NCI-H82 (cell line): ENCODE measurements around the gene CCNB1IP1.
"Not testable (repeated sequence)": the region's sequence is repeated elsewhere in the genome, so short reads cannot be mapped to it uniquely, and the experiment has no call there.

ENCODE experiments used
- DNase-seq: peaks from one replicate; lab custom pipeline; 2025; lab: John Stamatoyannopoulos, UW

CCNB1IP1 gene

GRCh38 chr14:20332788-20333493, at the start of gene CCNB1IP1:
Gene CCNB1IP1, minus strand, starts transcription at chr14:20333279. Its CDS starts 16,756 bp downstream, at chr14:20316523.
- peak; percentile 94 for DNase-seq

DNA sequence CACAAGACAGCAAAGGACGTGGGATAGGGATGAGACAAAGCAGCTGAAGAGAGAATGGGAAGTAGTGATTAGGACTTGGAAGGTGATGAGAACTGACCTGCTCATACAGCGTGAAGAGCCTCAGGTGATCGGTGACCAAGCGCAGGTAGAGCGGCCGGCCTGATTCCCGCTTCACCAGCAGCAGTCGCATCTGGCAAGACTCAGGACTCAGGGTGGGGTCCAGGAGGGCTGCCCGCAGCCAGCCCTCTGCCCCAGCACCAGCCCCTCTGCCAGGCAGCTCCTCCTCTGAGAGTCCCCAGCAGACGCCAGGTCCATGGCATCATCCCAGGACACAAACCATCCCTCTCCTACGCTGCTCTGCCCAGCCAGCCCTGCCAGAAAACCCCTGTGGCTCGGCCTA, 49.4 kb upstream of the CCNB1IP1 start:
- no peak for DNase-seq

DNA sequence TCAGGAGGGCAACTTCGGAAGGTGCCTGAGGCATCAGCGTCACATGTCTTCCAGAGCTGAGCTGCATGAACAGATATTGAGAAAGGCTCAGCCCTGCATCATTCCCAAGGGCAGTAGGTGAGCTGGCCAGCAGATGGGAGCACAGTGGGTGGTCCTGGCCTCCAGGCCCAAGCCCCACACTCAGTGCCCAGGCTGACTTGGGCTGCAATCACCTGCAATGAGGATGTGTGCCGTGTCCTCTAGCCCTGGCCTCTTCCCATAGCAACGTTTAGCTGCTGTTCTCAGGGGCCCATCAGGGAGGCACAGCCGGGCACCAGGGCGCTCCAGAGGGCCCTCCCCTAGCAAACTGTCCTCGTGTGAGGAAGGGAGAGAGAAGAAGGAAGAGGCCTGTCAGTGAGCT, 48.3 kb upstream of the CCNB1IP1 start:
- DNase-seq: no peak

DNA sequence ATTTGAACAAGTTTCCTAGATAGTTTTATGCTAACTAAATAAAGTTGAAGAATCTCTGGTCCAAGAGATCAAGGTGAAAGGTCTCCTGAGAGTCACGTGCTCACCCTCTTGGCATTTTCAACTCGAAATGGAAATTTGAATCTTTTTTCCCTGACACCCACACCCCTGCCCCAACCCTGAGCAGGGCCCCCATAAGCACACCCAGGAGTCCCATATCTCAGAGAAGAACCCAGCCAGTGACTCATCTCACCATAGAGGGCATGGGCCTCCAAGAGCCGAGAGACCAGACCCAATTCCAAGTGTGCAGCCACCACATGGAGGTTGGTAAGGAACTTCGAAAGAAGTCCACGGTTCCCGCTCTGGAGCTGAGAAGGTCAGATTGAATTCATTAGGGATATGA, 47.6 kb upstream of the CCNB1IP1 start:
- DNase-seq: no peak

DNA sequence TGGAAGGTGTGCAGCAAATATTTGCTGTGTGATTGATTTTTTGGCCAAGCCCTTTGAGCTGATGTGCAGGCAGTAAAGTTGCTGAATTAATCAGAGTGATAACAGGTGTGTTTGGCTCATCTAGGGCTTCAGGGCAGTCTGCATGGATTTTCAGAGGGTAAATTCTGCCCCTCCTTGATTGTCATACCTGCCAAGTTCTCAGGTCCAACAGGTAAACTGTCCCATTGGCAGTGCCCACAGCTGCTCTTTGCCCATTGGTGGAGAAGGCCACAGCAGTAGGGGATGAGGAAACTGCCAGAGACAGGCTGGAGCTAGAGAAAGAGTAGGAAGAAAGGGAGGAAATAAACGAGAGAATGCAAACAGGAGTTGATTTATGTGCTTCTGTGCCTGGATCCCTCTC, 46.7 kb upstream of the CCNB1IP1 start:
- DNase-seq: no peak

DNA sequence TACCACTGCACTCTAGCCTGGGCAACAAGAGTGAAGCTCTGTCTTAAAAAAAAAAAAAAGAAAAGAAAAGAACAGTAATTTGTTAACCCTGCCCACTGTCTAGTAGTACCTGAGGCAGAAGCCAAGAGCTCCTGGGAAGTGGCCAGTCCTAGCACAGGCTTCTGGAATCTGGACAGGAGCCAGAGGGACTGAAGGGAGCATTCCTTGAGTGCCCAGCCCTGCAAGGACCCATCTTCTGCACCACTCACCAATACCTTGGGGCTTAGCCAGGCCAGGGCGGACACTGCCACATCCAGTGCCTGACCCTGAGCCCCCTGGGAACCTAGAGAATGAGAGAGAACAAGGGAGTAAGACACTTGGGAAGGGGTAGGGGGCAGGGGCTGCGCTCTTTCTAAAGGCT, 44.1 kb upstream of the CCNB1IP1 start:
- no peak for DNase-seq

DNA sequence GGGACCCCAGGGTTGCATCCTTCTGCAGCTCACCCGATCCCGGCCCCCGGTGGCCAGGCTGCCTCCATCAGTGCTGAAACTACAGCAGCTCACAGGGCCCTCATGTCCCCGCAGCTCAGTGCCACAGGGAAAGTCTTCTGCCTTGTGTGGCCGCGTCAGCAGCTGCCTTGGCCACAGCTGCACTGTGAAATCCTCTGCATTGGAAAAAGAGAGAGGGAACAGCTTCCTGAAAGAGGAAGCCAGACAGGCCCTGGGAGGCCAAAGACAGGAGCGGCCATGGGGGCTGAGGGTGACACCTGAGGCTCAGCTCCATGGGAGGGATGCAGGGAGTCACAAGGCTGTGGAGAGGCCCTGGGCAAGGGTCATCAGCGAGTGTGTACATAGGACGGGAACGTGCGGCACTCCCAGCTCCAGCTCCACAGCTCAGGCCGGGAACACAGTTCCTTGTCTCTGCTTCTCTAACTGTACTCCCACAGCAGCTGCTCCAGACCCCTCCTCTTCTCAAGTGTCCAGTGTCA, 43.1 kb upstream of the CCNB1IP1 start:
- DNase-seq: no peak

DNA sequence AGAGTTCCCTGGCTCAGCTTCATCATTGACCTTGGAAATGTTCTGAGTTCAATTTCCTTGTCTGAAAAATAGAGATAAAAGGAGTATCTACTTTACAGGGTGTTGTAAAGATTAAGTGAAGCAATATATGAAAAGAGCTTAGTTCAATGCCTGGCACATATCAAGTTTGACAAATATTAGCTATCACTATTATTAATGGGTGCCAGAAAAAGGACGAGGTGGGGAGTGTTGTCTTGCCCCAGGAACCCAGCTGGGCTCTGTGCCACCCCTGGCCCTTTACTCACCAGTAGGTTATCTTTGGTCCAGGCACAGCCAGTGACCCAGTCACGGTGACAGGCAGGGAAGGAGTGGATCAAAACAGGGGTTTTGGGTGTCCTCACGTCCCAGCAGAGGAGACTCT, 42.4 kb upstream of the CCNB1IP1 start:
- DNase-seq: no peak

GRCh38 chr14:20372796-20373195, 39.7 kb upstream of the CCNB1IP1 start:
- no peak for DNase-seq

DNA sequence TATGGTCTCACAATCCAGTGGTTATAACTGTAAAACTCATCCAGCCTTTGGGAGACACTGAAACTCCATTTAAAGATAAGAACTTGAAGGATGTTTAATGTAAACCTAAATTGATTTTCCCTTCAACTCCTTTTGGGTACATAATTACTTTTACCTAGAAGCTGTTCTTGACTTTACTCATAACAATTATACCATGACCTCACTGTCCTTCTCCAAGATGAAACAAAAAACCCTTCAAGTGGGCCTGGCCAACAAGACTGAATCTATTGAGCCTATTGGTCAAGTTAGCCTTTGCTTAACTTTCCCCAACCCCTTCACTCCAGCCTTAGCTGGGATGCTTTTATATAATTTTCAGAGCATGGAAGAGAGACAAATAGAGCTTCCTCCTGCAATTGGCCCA, 32.8 kb upstream of the CCNB1IP1 start:
- DNase-seq: no peak

- DNase-seq: not testable (repeated sequence)
Observed at GRCh38 chr14:20358474-20358873, 25.4 kb upstream of the CCNB1IP1 start.

DNA sequence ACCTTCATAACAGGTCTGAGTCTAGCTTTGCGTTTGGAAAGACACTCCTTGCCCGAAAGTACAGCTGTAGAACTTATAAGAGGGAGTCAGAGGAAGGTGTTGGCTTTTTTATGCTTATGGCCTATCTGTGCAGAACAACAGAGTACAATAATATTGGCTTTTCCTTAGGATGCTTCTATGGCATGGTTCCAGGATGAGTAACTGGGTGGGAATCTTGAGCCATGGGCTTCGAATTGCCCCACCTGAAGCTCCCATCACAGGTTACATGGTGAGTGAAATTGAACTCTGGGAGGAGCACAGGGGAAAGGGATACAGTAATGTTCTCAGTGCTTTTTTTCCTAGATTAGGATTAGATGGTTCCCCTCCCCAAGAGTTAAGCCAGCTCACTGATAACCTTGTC, 23.3 kb upstream of the CCNB1IP1 start:
- DNase-seq: no peak

DNA sequence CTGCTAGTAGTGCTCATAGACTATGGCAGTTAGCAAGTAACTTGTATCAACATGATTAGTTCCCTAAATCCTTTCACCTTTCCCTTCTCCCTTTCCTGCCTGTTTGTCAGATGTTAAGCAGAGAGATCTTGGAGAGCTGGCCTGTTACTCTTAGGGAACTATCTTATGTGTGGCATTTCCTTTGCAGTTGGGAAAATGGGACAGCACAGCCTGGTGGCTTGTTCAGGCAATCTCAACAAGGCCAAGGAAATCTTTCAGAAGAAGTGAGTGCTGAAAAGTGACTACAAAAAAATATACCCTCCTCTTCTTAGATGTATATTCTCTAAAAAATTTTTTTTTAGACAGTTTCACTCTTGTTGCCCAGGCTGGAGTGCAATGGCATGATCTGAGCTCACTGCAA, 17.8 kb upstream of the CCNB1IP1 start:
- DNase-seq: no peak

- DNase-seq: no peak
Observed at GRCh38 chr14:20350282-20350681, 17.2 kb upstream of the CCNB1IP1 start.

- DNase-seq: no peak
Observed at GRCh38 chr14:20347747-20348146, 14.7 kb upstream of the CCNB1IP1 start.

DNA sequence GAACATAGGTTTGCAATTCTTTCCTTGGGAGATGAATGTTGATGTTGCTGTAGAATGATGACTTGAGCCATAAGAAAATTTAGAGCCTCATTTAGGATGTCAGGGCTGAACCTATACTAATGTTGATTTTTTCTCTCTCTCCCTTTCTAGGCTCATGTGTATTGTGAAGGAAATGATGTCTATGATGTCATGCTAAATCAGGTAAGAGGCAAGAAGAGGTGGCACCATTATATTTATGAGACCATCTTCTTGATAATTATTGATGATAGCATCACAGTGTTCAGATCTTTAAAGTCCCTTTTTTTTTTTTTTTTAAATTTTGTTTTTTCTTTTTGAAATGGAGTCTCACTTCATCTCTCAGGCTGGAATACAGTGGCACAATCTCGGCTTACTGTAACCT, 13.6 kb upstream of the CCNB1IP1 start:
- DNase-seq: no peak

DNA sequence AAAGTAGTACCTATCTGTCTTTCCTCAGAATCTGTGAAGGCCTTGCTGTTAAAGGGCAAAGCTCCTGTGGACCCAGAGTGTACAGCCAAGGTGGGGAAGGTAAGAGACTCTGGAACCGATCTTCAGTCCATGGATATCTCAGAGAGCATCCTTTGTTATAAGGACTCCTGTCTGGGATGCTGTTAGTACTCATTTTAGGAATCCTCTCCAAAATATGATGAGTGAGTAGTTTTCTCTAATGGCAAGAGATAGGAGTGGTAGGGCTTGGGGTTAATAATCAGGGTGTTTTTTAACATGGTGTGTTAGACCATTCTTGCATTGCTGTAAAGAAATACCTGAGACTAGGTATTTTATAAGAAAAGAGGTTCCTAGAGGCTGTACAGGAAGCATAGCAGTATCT, 12.3 kb upstream of the CCNB1IP1 start:
- DNase-seq: no peak

DNA sequence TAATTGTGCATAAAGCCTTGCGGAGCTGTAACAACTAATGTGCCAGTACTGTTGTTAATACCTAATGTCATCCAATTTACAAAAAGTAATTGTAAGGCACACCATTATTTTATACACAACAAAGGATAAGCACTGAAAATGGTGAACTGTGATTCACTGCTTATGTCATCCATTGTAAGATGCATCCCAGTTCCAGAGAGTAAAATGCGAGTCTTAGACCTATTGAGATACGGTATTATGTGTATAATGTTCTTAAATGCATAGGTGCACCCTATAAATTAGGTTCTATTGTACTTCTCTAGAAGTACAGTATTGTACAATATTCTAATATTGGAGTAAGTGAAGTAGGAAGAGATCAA, 10.8 kb upstream of the CCNB1IP1 start:
- DNase-seq: peak; percentile 42

DNA sequence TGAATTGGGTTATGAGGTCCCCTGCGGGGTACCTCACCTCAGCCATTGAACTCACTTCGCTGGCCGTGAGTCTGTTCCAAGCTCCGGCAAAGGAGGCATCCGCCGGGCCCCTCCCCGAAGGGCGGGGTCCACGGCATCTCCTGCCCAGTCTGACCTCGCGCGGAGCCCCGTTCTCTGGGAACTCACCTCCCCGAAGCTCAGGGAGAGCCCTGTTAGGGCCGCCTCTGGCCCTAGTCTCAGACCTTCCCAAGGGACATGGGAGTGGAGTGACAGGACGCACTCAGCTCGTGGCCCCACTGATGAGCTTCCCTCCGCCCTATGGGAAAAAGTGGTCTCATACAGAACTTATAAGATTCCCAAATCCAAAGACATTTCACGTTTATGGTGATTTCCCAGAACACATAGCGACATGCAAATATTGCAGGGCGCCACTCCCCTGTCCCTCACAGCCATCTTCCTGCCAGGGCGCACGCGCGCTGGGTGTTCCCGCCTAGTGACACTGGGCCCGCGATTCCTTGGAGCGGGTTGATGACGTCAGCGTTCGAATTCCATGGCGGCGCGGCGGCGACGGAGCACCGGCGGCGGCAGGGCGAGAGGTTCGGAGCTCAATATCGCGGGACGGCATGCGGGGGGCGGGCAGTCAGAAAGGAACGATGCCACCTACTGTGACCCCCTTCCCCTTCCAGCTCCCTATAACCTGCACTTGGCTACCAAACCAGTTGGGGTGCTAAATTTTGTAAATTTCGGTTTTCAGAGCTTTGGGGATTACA, 10.2 kb upstream of the CCNB1IP1 start, which contains the start of gene PARP2:
PARP2 (plus strand) TSS at position 544 of the 770 bp plus-strand sequence; CDS start at position 551, 7 bp downstream.
- peak; percentile 100 for DNase-seq

- DNase-seq: no peak
Observed at GRCh38 chr14:20341646-20342045, 8.6 kb upstream of the CCNB1IP1 start.

DNA sequence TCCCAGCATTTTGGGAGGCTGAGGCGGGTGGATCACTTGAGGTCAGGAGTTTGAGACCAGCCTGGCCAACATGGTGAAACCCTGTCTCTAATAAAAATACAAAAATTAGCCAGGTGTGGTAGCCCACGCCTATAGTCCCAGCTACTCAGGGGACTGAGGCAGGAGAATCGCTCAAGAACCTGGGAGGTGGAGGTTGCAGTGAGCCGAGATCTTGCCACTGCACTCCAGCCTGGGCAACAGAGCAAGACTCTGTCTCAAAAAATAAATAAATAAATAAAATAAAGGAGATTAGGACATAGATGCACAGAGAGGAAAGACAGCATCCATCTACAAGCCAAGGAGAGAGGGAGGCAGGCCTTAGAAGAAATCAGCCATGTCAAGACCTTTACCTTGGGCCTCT, 8.0 kb upstream of the CCNB1IP1 start:
- peak; percentile 33 for DNase-seq

GRCh38 chr14:20334017-20334416, 938 bp upstream of the CCNB1IP1 start:
- no peak for DNase-seq

DNA sequence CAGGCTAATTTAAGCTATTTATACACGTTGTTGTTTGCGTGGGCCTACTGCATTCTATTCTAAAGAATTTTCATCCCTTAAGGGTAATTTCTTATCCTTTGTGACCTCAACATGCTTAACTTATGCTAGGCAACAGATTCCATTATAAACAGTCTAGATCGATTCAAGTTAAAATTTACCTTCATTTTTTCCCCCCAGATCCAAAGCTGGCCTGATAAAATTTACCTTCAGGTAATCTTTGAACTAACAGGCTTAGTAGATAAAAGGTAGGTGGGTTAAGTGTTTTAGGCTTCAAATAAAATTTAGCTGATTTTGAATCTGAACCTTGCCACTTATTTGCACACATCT, 389 bp upstream of the CCNB1IP1 start:
- DNase-seq: no peak

- peak; percentile 48 for DNase-seq
Observed at GRCh38 chr14:20332431-20332787, 670 bp downstream of the CCNB1IP1 start.
